GM12801 (cell line): ENCODE results near the gene SMC4.

Experiments
- TF ChIP-seq, protein P1 (sequence below): IDR thresholded peaks from one replicate; pipeline ENCODE4 v1.5.1; 2011; ENCODE audit warnings: control low read depth; ENCODE audit not compliant: insufficient read length; ENCODE audit errors: extremely low read depth

SMC4 gene

DNA sequence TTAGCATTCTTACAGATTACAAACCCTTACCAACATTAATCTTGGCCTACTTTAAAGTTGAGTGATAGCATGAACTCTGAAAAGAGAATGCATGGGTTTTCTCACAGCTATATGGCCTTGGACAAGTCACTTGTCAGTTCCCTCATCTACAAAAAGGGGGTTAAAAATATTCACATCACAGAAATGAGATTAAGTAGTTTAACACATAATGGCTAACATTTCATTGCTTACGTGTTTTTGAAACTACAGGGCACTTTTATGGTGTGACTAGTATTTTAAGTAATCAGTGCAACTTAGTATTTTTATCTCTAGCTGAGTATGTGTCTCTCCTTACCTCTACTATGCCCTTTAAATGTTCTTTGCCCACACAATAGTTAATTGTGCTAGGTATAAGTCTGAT is 36.3 kb downstream of the SMC4 start:
- TF ChIP-seq, protein P1, sequence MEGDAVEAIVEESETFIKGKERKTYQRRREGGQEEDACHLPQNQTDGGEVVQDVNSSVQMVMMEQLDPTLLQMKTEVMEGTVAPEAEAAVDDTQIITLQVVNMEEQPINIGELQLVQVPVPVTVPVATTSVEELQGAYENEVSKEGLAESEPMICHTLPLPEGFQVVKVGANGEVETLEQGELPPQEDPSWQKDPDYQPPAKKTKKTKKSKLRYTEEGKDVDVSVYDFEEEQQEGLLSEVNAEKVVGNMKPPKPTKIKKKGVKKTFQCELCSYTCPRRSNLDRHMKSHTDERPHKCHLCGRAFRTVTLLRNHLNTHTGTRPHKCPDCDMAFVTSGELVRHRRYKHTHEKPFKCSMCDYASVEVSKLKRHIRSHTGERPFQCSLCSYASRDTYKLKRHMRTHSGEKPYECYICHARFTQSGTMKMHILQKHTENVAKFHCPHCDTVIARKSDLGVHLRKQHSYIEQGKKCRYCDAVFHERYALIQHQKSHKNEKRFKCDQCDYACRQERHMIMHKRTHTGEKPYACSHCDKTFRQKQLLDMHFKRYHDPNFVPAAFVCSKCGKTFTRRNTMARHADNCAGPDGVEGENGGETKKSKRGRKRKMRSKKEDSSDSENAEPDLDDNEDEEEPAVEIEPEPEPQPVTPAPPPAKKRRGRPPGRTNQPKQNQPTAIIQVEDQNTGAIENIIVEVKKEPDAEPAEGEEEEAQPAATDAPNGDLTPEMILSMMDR = no peak

DNA sequence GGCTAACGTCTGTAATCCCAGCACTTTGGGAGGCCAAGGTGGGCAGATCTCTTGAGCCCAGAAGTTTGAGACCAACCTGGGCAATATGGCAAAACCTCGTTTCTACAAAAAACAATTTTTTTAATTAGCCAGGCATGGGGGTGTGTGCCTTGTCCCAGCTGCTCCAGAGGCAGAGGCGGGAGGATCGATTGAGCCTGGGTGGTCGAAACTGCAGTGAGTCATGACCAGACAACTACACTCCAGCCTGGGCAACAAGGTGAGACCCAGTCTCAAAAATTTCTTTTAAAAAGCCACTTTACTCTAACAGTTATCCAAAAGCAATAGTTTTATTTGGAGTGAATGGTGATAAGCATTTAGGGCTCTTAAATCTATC is 37.6 kb downstream of the SMC4 start:
- TF ChIP-seq, protein P1 = no peak

DNA sequence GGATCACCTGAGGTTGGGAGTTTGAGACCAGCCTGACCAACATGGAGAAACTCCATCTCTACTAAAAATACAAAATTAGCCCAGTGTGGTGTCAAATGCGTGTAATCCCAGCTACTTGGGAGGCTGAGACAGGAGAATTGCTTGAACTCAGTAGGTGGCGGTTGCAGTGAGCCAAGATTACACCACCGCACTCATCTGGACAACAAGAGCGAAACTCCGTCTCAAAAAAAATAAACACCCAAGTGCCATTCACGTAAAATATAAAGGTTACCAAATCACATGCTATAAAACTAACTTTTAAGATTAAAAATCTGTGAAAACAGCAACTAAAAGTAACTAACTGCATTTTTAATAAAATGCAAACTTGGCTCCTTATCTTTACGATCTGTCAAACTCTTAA is 41.2 kb downstream of the SMC4 start:
- TF ChIP-seq, protein P1 = no peak

DNA sequence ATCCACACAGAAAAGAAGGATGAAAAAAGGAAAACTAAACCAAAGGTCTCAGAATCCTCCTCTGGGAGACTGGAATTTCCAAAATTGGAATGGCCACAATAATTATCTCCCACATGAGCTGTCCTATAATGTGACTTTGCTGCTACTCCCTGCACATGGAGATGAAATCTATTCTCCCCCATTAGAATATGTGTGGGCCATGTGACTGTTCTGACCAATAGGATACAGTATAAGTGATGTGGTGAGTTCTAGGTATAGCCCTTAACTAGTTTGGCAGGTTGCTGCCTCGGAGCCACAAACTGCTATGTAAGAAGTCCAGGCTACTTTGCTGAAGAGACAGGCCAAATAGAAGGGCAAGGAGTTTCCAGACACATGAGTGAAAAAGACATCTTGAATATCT is 45.0 kb downstream of the SMC4 start:
- TF ChIP-seq, protein P1 = no peak

DNA sequence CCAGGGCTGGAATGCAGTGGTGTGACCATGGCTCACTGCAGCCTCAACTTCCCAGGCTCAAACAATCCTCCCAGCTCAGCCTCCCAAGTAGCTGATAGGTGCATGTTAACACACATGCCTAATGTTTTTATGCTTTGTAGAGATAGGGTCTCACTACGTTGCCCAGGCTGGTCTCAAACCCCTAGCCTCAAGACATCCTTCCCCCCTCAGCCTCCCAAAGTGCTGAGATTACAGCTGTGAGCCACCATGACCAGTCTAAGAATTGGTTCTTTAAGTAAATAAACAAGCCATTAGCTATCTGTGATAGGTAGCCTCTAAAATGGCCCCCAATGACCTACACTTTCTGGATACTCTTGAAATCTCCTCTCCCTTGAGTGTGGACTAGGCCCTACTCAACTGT is 46.4 kb downstream of the SMC4 start:
- TF ChIP-seq, protein P1 = no peak

DNA sequence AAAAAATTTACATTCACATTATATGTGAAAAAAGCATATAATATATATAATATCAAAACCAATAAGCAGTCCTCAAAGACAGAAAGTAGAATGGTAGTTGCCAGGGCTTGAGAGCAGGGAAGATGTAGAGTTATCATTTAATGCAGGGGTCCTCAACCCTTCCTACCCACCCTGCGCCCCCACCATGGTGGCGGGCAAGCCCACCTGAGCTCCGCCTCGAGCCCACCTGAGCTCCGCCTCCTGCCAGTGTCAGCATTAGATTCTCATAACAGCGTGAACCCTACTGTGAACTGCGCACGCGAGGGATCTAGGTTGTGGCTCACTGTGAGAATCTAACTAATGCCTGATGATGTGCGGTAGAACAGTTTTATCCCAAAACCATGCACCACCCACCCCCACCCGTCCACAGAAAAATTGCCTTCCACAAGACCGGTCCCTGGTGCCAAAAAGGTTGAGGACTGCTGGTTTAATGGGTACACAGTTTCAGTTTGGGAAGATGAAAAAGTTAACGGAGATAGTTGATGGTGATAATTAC is 47.1 kb downstream of the SMC4 start:
- TF ChIP-seq, protein P1 = no peak

DNA sequence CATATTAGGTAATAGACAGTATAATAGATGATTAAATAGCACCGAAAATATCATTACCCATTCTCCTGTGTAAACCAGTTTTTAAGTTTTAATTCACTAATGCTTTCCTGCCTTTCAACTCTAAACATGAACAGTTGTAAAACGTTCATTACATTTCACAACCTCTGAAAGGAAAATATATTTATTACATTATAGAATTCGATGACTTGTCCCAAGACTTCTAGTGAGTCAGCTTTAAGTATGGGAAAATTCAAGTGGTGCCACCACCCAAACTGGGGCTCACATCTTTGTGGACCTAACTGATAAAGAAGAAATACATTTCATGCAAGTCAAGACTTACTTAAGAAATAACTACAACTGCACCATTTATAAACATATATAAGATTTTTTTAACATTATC is 48.1 kb downstream of the SMC4 start:
- TF ChIP-seq, protein P1 = no peak
